T-helper 1 cell (primary cell): ENCODE results near the gene SLC25A4.
"Not testable (repeated sequence)": the region's sequence is repeated elsewhere in the genome, so short reads cannot be mapped to it uniquely, and the experiment has no call there.

Source experiments
- DNase-seq, 5 donors: peaks; one replicate each; pipeline ENCODE4 v3.0.0-alpha.2; 2012 to 2020
- total RNA-seq, 4 donors: gene quantifications; one replicate each; lab custom pipeline; 2026; lab: John Stamatoyannopoulos, UW

SLC25A4 gene
- 6.9 to 11.2 (median 7.8) reads per million in 4 donors for total RNA-seq

DNA sequence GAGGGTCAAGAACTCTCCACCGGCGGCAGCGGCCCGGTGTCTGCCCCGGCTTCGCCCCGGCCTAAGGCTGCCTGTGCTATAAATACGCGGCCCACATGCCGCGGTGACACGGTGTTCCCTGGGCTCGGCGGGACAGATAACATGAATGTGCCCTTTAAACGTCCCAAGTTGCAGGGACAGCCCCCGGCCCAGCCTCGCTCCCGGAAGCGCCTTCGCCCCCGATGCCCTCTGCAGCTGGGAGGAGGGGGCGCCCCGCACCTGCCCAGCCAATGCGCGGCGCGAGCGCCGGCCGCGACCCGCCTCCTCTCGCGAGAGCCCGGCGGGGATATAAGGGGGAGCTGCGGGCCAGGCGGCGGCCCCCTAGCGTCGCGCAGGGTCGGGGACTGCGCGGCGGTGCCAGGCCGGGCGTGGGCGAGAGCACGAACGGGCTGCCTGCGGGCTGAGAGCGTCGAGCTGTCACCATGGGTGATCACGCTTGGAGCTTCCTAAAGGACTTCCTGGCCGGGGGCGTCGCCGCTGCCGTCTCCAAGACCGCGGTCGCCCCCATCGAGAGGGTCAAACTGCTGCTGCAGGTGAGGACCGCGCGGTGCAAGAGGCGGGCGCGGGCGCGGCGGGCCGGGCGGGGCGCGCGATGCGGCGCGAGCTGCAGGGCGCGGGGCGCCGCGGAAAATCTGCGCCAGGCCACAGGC, at the start of gene SLC25A4:
Gene SLC25A4 (plus strand): TSS at position 355 of the 689 bp plus-strand sequence. CDS start 107 bp downstream, at position 462.
- DNase-seq = peak; percentile 67 to 81 (median 74)

DNA sequence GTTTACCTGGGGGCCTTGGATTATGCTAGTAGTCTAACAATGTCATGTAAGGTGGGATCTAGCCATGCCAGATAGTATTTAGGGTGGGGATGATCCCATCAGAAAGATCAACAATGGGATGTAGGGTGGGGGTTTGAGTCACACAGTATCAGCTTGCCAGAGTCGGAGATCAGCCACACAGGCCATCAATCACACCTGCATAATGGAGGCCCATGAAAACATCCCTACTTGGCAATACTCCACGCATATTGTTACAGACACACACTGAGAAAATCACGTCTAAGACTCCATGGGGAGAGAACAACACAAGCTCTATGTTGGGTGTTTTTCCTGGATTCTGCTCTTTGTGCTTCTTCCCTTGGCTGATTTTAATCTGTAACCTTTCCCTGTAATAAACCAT, 49.5 kb upstream of the SLC25A4 start:
- DNase-seq = no peak

DNA sequence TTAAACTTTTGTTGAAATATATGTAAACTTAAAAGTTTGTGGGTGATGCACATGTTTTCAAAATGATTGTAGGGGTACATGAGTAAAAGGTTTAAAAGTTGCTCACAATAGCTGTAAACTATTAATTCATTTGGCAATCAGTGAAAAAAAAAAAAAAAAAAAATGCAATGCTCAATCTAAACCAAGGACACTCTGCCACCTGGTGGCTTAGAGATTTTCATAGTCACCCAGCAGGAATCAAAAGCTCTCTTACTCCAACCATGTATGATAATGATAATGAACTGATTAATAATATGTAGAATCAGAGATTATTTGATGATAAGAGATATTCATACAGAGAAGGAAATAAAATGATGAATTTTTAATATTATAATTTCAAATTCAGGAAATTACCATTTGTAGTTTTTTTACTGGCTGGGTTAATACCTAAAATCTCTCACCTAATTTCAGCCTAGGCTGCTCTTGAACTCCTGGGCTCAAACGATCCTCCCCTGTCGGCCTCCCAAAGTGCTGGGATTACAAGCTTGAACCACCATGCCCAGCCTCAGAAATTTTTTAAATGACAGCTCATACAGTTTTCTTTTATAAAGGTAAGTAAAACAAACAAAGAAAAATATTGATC, 46.9 kb upstream of the SLC25A4 start:
- DNase-seq = peak in 2 of 5 donors; percentile 4 to 18

DNA sequence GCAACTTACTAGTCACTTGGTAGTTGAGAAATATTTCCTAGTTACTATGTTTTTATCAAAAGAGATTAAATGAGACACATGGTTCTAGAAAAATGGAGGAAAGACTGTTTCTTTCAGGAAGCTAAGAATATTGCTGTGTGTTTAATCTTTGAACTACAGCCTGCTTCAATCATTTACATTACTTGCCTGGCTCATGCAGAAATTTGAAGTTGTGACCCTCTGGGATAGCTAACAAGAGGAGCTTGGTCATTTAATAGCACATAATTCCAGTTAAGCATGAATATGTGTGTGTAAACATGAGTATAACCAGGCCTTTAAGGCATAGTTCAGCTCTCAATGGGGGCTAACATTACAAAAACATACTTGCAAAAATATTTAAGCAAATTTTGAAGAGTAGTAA, 44.6 kb upstream of the SLC25A4 start:
- DNase-seq = no peak

DNA sequence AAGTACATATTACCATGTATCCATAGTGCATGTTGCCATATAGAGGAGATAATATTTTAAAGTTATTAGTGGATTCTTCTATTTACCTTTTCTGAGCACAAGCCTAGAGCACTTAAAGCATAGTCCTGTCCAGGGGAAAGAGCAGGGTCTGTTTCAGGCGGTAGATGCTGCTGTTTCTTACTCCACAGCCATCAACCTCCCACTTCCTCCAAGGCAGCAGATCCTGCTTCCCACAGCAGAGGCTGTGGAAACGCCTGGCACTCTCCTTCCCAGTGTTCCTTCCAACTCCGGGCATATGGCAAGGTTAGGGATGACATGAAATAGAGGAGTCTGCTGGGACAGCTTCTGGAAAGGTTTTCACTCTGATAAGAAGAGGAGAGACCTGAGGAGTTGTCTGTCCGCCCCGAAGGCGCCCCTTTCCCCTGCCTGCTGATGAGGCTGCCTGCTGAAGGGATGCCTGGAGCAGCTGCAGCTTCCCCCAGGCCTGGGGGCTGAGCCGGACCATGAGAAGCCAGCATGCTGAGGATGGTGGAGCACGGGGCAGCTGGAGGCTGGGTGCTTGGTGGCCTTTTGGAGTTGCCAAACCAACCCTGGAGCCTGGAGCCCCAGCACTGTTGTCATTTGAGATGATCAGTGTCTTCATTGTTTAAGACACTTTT, 43.9 kb upstream of the SLC25A4 start:
- no peak for DNase-seq

DNA sequence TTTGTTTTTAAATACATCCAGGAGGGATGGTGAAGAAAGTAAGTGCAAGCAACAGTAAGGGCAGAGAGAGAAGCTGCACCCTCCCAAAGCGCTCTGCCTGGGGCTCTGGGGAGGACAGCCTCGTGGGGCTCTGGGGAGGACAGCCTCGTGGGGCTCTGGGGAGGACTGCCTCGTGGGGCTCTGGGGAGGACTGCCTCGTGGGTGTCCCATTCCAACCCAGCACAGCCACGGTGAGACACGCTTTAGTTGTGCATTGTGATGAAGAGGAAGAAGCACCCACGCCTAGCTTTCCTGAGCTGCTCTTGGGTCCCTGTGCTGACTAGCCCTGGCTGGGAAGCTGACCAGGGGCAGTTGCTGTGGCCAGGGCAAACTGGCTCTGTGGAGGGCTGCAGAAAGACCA, 43.1 kb upstream of the SLC25A4 start:
- DNase-seq = no peak

DNA sequence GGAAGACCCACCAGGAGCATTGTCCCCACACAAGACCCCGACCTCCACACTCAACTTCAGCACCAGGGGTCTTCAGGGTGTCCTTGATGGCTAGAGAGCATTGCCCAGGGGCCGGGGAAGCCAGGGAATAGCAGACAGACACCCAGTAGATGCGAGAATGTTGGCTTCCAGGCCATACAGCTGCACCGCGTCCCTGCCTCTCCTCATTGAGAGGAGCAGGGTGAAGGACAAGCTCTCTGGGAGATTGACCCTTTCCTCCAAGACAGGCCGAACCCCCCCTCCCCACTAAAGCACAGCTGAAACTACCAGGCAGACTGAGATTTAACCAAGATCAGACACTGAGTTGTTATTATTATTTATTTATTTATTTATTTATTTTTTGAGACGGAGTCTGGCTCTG, 42.6 kb upstream of the SLC25A4 start:
- DNase-seq = no peak

DNA sequence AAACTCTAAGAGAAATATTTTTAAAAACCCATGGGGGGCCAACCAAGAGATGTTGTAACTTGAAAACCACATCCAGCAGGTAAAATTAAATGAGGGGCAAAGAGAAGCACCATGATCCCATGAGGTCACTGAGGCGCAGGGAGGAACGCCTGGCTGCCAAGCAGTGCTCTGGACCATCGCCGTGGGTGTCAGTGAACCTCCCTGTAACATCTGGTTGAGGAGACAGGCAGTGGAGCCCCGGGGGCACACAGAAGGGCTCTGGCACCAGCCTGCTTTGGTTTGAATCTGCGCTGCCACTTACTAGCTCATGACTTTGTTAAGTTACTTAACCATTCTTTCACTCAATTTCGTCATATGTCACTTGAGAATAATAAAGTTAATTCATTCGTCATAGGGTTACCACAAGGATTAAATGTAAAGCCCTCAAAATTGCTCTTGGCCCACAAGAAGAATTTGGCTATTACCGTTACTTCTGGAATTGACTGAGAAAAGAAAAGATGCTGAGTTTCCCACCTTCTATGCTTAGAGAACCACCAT, 41.6 kb upstream of the SLC25A4 start:
- DNase-seq = no peak

DNA sequence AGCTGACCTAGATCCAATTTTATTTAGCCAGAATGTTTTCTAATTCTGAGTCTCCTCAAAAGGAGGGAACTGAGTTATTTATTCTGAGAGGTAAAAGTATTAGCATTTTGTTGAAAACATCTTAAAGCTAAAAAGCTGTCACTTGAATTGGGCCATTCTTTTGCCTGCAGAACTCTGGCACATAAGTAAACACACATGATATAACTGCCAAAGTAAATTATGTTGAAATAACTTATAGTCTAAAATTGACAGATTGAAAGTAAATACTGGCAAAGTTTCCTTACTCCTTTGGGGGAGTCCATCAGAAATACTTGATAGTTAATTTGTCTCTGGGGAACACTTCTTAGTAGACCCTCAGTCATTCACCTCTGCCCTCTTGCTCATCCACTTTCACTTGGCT, 38.3 kb upstream of the SLC25A4 start:
- no peak for DNase-seq

DNA sequence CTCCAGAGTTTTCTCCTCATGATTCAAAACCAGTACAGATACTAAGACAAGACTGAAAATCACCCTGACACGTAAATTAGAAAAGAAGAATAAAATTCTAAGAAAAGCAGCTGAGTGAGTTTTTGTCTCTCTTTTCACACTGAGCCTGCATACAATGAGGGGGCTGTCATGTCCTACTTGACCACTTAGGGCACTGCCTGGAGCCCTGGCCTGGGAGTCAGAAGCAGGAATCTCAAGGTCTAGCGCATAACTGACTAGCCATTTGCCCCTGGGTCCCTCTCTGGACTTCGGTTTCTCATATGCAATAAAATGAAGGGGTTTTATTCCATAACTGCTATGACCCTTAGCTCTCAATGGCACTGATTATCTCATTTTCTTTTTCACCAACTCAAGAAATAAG, 36.7 kb upstream of the SLC25A4 start:
- no peak for DNase-seq

DNA sequence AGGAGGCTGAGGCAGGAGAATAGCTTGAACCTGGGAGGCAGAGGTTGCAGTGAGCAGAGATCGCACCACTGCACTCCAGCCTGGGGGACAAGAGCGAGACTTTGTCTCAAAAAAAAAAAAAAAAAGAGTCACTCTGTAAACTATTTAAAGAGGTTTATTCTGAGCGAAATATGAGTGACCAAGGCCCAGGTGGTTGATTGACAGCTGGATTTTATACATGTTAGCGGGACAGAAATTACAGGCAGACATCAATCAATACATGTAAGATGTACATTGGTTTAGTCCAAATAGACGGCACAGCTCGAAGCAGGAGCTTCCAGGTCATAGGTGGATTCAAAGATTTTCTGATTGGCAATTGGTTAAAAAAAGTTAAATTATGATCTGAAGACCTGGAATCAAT, 35.5 kb upstream of the SLC25A4 start:
- DNase-seq = not testable (repeated sequence)

DNA sequence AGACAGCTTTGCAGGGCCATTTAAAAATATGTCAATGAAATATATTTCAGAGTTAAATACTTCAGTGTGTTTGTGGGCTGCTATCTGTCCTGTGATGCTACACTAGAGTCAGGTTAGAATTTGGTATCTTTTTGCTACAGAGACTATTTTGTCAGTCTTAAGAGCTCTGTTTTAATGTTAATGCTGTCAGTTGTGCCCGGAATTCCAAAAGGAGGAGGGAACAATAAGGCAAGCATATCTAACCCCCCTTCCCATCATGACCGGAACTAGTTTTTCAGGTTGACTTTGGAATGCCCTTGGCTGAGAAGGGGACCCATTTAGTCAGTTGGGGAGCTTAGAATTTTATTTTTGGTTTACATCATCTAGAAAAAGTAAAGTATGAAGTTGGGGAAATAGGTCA, 34.9 kb upstream of the SLC25A4 start:
- no peak for DNase-seq

DNA sequence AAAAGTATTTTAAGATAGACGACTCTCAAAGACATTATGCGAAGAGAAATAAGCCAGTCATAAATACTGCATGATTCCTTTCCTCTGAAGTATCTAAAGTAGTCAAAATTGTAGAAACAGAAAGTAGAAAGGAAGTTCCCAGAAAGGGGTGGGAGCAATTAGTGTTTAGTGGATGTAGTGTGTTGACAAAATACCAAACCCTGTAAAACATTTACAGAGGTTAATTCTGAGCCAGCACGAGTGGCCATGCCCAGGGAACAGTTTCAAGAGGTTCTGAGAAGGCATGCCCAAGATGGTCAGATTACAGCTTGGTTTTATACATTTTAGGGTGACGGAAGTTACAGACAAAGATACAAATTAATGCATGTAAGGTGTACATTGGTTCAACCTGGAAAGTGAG, 34.4 kb upstream of the SLC25A4 start:
- DNase-seq = no peak

DNA sequence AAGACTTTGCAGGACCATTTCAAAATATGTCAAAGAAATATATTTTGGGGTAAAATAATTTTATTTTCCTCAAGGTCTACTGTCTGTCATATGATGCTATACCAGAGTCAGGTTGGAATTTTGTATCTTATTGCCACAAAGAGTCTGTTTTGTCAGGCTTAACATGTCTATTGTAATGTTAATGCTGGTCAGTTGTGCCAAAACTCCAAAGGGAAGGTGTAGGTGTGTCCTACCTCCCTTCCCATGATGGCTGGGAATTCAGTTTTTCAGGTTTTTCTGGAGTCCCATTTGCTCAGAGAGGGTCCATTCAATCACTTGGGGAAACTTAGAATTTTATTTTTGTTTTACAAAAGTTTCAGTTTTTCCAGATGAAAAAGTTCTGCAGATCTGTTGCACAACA, 33.3 kb upstream of the SLC25A4 start:
- no peak for DNase-seq

DNA sequence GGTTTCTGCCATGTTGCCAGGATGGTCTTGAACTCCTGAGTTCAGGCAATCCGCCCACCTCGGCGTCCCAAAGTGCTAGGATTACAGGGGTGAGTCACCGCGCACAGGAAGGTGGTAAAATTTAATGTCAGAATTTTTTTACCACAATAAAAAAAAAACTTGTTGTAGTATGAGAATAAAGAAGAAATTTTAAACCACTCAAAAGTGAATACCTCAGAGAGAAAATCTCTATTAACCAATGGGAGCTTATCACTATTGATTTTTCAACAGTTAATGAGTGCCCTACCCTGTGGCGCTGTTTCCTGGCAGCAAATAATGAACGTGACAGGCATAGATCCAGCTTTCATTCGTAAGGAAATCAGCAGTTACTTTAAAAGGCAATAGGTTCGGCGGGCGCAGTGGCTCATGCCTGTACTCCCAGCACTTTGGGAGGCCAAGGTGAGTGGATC, 32.7 kb upstream of the SLC25A4 start:
- DNase-seq = no peak

DNA sequence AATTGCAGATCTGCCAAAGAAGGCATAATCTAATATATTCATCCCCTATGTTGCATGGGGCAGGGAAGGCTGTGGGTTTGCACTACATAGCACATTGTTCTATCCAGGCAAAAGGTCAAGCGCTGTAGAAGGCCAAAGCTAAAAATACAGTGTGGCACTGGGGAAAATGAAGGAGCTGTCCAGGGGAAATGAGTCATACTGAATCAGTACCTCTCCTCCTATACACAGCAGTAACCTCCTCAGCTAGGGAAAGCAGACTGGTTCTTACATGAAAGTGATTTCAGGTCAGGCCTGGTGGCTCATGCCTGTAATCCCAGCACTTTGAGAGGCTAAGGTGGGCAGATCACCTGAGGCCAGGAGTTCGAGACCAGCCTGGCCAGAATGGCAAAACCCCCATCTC, 31.0 kb upstream of the SLC25A4 start:
- DNase-seq = no peak

DNA sequence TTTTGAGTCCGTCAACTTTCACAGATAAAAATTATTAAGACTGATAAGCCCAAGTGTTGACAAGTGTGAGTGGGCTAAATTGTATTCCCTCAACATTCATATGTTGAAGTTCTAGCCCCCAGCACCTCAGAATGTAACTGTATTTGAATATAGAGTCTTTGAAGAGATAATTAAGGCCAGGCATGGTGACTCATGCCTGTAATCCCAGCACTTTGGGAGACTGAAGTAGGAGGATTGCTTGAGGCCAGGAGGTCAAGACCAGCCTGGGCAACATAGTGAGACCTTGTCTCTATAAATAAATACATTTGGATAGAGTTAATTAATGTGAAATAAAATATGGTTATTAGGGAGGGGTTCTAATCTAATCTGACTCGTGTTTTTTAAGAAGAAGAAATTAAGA, 29.7 kb upstream of the SLC25A4 start:
- no peak for DNase-seq

DNA sequence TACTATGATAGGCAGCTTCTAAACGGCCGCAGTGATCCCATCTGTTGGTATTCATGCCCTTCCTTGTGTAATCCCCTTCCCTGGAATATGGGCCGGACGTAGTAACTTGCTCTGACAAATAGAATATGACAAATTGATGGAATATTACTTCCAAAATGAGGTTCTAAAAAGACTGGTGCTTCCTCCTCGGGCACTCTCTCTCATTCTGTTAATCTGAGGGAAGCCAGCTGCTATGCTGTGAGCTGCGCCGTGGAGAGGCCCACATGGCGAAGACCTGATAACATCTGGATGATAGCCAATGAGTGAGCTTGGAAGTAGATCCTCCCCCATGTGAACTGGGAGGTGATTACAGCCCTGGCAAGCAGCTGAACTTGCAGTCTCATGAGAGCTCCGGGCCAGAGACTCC, 27.2 kb upstream of the SLC25A4 start:
- DNase-seq = no peak

DNA sequence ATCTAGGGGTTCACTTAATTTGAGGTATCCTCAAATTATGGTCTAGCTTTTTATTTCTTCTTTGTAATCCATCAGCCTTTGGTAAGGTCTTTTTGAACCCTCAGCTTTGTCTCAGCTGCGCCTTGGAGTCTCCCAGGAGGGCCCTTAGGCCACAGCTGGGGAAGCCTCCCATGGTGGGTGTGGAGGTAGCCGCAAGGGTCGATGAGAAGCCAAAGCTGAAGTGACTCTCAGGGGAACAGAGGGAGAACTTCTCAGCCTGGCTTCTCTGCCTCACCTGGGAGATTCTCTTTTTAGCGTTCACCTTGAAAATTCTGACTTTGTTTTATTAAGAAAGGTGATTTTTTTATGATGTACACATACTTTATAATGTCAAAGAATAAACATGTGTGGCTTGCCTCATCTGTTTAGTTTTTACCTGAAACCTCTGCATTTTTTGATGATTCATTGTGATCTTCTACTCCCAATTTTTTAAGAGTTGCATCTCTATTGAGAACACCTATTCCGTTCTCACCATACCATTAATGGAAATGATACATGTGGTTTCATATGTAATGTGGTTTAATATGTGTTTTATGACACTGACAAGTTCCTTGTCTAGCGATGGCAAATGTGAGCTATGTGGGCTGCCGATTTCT, 25.6 kb upstream of the SLC25A4 start:
- no peak for DNase-seq

DNA sequence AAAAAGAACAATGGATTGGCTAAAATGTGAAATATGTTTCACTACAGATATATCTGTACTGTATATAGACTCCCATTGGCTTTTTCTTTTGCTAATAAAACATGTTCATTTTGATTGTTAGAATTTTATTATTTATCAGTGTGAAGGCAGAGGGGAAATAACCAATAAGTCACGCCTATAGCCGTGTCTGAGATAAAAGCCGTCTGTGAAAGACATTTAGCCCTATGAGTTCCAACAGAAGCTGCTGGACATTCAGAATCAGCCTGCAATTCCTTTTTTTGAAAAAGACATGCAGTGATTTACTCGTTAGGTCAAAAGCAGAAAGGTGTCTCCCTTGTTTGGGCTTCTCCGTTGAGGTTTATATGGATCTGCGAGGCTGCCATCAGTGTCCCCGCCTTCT, 24.2 kb upstream of the SLC25A4 start:
- no peak for DNase-seq

DNA sequence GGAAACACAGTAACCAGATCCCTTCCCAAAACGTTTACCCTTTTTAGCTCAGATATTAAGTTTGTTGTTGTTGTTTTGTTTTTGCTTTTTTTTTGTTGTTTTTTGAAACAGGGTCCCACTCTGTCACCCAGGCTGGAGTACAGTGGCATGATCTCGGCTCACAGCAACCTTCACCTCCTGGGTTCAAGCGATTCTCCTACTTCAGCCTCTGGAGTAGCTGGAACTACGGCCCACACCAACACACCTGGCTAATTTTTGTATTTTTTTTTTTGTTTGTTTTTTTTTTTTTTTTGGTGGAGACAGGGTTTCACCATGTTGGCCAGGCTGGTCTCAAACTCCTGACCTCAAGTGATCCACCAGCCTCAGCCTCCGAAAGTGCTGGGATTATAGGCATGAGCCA, 23.6 kb upstream of the SLC25A4 start:
- DNase-seq = not testable (repeated sequence)

DNA sequence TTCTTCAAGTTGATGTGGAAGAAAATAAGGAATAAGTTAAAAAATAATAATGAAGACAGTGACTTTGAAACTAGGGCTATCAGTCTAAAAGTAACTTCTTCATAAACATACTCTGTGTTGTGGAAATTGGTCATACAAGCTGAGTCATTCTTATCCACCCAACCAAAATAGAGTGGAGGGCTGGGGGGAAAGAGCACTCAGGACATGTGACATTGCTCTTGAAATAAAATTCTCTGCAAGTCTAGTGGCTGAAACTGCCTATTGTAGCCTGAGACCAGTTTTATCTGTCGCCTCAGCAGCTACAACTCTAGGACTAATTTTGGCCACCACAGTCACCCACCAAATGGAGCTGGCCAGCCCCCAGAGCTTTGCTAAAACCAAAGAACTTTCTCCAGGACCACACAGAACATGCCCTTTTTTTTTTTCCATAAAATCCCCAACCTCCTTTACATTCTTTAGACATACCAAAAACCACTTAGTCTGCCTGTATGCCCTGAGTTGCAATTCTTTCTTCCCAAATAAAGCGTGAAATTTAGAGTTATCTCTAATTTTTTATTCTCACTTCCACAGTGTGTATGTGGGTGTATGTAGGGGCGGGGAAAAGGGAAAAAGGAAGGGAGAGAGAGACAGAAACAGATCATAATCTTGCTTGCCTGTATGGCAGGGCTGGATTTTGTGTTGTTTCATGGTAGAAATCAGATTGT, 23.0 kb upstream of the SLC25A4 start:
- no peak for DNase-seq

DNA sequence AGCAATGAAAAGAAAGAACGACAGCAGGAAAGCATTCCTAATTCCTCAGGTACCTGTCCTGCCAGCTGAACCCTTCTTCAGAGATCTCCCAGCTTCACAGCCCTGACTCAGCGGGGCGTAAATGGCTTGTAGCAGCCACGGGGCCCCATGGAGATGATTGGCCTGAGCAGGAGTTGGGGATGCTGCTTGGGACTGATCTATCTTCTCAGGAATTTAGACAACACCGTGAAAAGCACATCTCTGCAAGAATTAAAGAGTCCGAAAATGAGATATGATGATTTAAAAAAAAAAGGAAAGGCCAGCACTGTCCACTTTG, 22.5 kb upstream of the SLC25A4 start:
- DNase-seq = no peak
